ENCODE data around the gene DPYD. TPM values are rescaled to one million over a fixed set of nuclear protein-coding genes. Genes with fewer than 3 reads are reported as not detected.

The DPYD gene
- total RNA-seq, 2 experiments from 2014 or later = 9.8 to 11.1 TPM

- intact Hi-C loops (cut with micrococcal nuclease) = no loop called here
- no peaks in the 10 kb centered on the region for H3K4me1 Mint-ChIP-seq (ENCODE audit: low read depth)
- CTCF ChIA-PET = no interaction called here
These were observed 760.0 kb downstream of the DPYD start for GRCh38 chr1:97160818-97161217.

GRCh38 chr1:97159342-97159741, 761.5 kb downstream of the DPYD start:
- no peaks in the 10 kb centered on the region for H3K4me1 Mint-ChIP-seq (ENCODE audit: low read depth)
- CTCF ChIA-PET = no interaction called here
- no peak overlapping the region for H3K27ac Mint-ChIP-seq
- no peak overlapping the region for H3K4me3 Mint-ChIP-seq
- no peak for DNase-seq
- peaks cover 10% of the 10 kb centered on the region for H3K9me3 Mint-ChIP-seq
- H3K27me3 Mint-ChIP-seq (ENCODE audit: low read depth) = no peaks in the 10 kb centered on the region
- intact Hi-C loops (cut with micrococcal nuclease) = no loop called here
- peaks cover 27% of the 10 kb centered on the region for H3K36me3 Mint-ChIP-seq (ENCODE audit: low read depth)

More at GRCh38 chr1:97160818-97161217, 760.0 kb downstream of the DPYD start:
- peaks cover 20% of the 10 kb centered on the region for H3K9me3 Mint-ChIP-seq
- H3K27me3 Mint-ChIP-seq (ENCODE audit: low read depth) = no peaks in the 10 kb centered on the region
- H3K4me3 Mint-ChIP-seq = no peak overlapping the region
- H3K36me3 Mint-ChIP-seq (ENCODE audit: low read depth) = peaks cover 28% of the 10 kb centered on the region
- DNase-seq = no peak
- no peak overlapping the region for H3K27ac Mint-ChIP-seq

GRCh38 chr1:97158691-97159096, 762.1 kb downstream of the DPYD start:
- no peak overlapping the region for H3K4me3 Mint-ChIP-seq
- H3K9me3 Mint-ChIP-seq = peaks cover 6% of the 10 kb centered on the region
- no peak for DNase-seq
- intact Hi-C loops (cut with micrococcal nuclease) = no loop called here
- H3K36me3 Mint-ChIP-seq (ENCODE audit: low read depth) = peaks cover 27% of the 10 kb centered on the region
- no peaks in the 10 kb centered on the region for H3K4me1 Mint-ChIP-seq (ENCODE audit: low read depth)
- CTCF ChIA-PET = no interaction called here
- no peak overlapping the region for H3K27ac Mint-ChIP-seq
- no peaks in the 10 kb centered on the region for H3K27me3 Mint-ChIP-seq (ENCODE audit: low read depth)

- DNase-seq = no peak
- CTCF ChIA-PET = no interaction called here
- no peak overlapping the region for H3K4me3 Mint-ChIP-seq
- intact Hi-C loops (cut with micrococcal nuclease) = no loop called here
- H3K27ac Mint-ChIP-seq = no peak overlapping the region
- H3K9me3 Mint-ChIP-seq = peaks cover 3% of the 10 kb centered on the region
- H3K27me3 Mint-ChIP-seq (ENCODE audit: low read depth) = no peaks in the 10 kb centered on the region
- peaks cover 24% of the 10 kb centered on the region for H3K36me3 Mint-ChIP-seq (ENCODE audit: low read depth)
- H3K4me1 Mint-ChIP-seq (ENCODE audit: low read depth) = no peaks in the 10 kb centered on the region
These were observed 762.8 kb downstream of the DPYD start for GRCh38 chr1:97157991-97158390.

- CTCF ChIA-PET = no interaction called here
- no peaks in the 10 kb centered on the region for H3K4me1 Mint-ChIP-seq (ENCODE audit: low read depth)
- no peaks in the 10 kb centered on the region for H3K27me3 Mint-ChIP-seq (ENCODE audit: low read depth)
- no peak overlapping the region for H3K27ac Mint-ChIP-seq
- no peak for DNase-seq
- no peak overlapping the region for H3K4me3 Mint-ChIP-seq
- intact Hi-C loops (cut with micrococcal nuclease) = no loop called here
- no peaks in the 10 kb centered on the region for H3K9me3 Mint-ChIP-seq
- H3K36me3 Mint-ChIP-seq (ENCODE audit: low read depth) = peaks cover 16% of the 10 kb centered on the region
These were observed 769.2 kb downstream of the DPYD start for GRCh38 chr1:97151651-97152050.

GRCh38 chr1:97145321-97145956, 775.4 kb downstream of the DPYD start:
- no peaks in the 10 kb centered on the region for H3K9me3 Mint-ChIP-seq
- intact Hi-C loops (cut with micrococcal nuclease) = no loop called here
- H3K27ac Mint-ChIP-seq = no peak overlapping the region
- peaks cover 4% of the 10 kb centered on the region for H3K36me3 Mint-ChIP-seq (ENCODE audit: low read depth)
- H3K4me1 Mint-ChIP-seq (ENCODE audit: low read depth) = no peaks in the 10 kb centered on the region
- no peak for DNase-seq
- no peak overlapping the region for H3K4me3 Mint-ChIP-seq
- CTCF ChIA-PET = no interaction called here
- no peaks in the 10 kb centered on the region for H3K27me3 Mint-ChIP-seq (ENCODE audit: low read depth)

GRCh38 chr1:97144527-97144926, 776.3 kb downstream of the DPYD start:
- peaks cover 4% of the 10 kb centered on the region for H3K36me3 Mint-ChIP-seq (ENCODE audit: low read depth)
- H3K4me3 Mint-ChIP-seq = no peak overlapping the region
- CTCF ChIA-PET = no interaction called here
- DNase-seq = no peak
- H3K9me3 Mint-ChIP-seq = no peaks in the 10 kb centered on the region
- H3K4me1 Mint-ChIP-seq (ENCODE audit: low read depth) = no peaks in the 10 kb centered on the region
- H3K27ac Mint-ChIP-seq = no peak overlapping the region
- intact Hi-C loops (cut with micrococcal nuclease) = no loop called here
- no peaks in the 10 kb centered on the region for H3K27me3 Mint-ChIP-seq (ENCODE audit: low read depth)

- no peak overlapping the region for H3K4me3 Mint-ChIP-seq
- CTCF ChIA-PET = no interaction called here
- peaks cover 4% of the 10 kb centered on the region for H3K36me3 Mint-ChIP-seq (ENCODE audit: low read depth)
- no peaks in the 10 kb centered on the region for H3K9me3 Mint-ChIP-seq
- DNase-seq = no peak
- H3K27me3 Mint-ChIP-seq (ENCODE audit: low read depth) = no peaks in the 10 kb centered on the region
- H3K4me1 Mint-ChIP-seq (ENCODE audit: low read depth) = no peaks in the 10 kb centered on the region
- no peak overlapping the region for H3K27ac Mint-ChIP-seq
- intact Hi-C loops (cut with micrococcal nuclease) = no loop called here
These were observed 777.5 kb downstream of the DPYD start for GRCh38 chr1:97143236-97143882.

GRCh38 chr1:97140611-97141010, 780.2 kb downstream of the DPYD start:
- Mint-ChIP-seq H3K27ac (no peak overlapping the region), H3K4me3 (no peak overlapping the region), H3K9me3 (no peaks in the 10 kb centered on the region), H3K27me3 (ENCODE audit: low read depth) (no peaks in the 10 kb centered on the region), H3K4me1 (ENCODE audit: low read depth) (no peaks in the 10 kb centered on the region), H3K36me3 (ENCODE audit: low read depth) (no peaks in the 10 kb centered on the region)
- no peak for DNase-seq
- CTCF ChIA-PET = interaction anchor here (1.1 to 1.4 kb wide), 2 partner anchors 9 to 13 kb away, joined by 3 read pairs; no protein-coding TSS in a partner anchor
- intact Hi-C loops (cut with micrococcal nuclease) = no loop called here

GRCh38 chr1:97139512-97139911, 781.3 kb downstream of the DPYD start:
- CTCF ChIA-PET = interaction anchor here (1.2 kb wide), 1 partner anchor 914 kb away, joined by 4 read pairs; no protein-coding TSS in a partner anchor
- H3K9me3 Mint-ChIP-seq = no peaks in the 10 kb centered on the region
- no peaks in the 10 kb centered on the region for H3K4me1 Mint-ChIP-seq (ENCODE audit: low read depth)
- H3K27ac Mint-ChIP-seq = no peak overlapping the region
- intact Hi-C loops (cut with micrococcal nuclease) = no loop called here
- DNase-seq = no peak
- H3K36me3 Mint-ChIP-seq (ENCODE audit: low read depth) = no peaks in the 10 kb centered on the region
- no peak overlapping the region for H3K4me3 Mint-ChIP-seq
- H3K27me3 Mint-ChIP-seq (ENCODE audit: low read depth) = no peaks in the 10 kb centered on the region

- Mint-ChIP-seq H3K9me3 (no peaks in the 10 kb centered on the region), H3K27ac (no peak overlapping the region), H3K4me3 (no peak overlapping the region), H3K27me3 (ENCODE audit: low read depth) (no peaks in the 10 kb centered on the region), H3K36me3 (ENCODE audit: low read depth) (no peaks in the 10 kb centered on the region), H3K4me1 (ENCODE audit: low read depth) (no peaks in the 10 kb centered on the region)
- CTCF ChIA-PET = interaction anchor here (0.5 to 1.5 kb wide), 6 partner anchors 9 to 915 kb away, joined by 3 to 4 read pairs (median 3); no protein-coding TSS in a partner anchor
- intact Hi-C loops (cut with micrococcal nuclease) = loop anchor here (1.0 kb wide), 3 partner anchors 387 to 913 kb away; no protein-coding TSS in a partner anchor
- no peak for DNase-seq
These were observed 782.3 kb downstream of the DPYD start for GRCh38 chr1:97138515-97139032.

GRCh38 chr1:97137862-97138514, 782.8 kb downstream of the DPYD start:
- Mint-ChIP-seq H3K9me3 (no peaks in the 10 kb centered on the region), H3K27ac (no peak overlapping the region), H3K4me1 (ENCODE audit: low read depth) (no peaks in the 10 kb centered on the region), H3K4me3 (no peak overlapping the region), H3K36me3 (ENCODE audit: low read depth) (no peaks in the 10 kb centered on the region), H3K27me3 (ENCODE audit: low read depth) (no peaks in the 10 kb centered on the region)
- CTCF ChIA-PET = interaction anchor here (0.8 to 1.5 kb wide), 4 partner anchors 9 to 916 kb away, joined by 3 to 4 read pairs (median 3); no protein-coding TSS in a partner anchor
- peak; percentile 38 for DNase-seq
- intact Hi-C loops (cut with micrococcal nuclease) = loop anchor here (1.0 kb wide), 3 partner anchors 387 to 913 kb away; no protein-coding TSS in a partner anchor

All from activated naive CD4-positive, alpha-beta T cell treated with anti-CD3 and anti-CD28 coated beads for 36 hours (primary cell).